PC-3 (cell line): ENCODE results near the gene FIGLA.

Experiments used
- EZH2phosphoT487 ChIP-seq: fragments of 300-600 bp; sonication (generic); IDR thresholded peaks from 2 replicates; pipeline ENCODE4 v1.6.1; 2018; ENCODE audit warnings: mild to moderate bottlenecking, antibody characterized with exemption, low read length, borderline replicate concordance
- TF ChIP-seq, protein P1 (sequence below): fragments of 300-600 bp; sonication (generic); conservative IDR thresholded peaks from 2 replicates; pipeline ENCODE4 v1.5.1; 2017; ENCODE audit warnings: antibody characterized with exemption, low read depth, mild to moderate bottlenecking, low read length

- no peak for TF ChIP-seq EZH2phosphoT487
- TF ChIP-seq, protein P1, sequence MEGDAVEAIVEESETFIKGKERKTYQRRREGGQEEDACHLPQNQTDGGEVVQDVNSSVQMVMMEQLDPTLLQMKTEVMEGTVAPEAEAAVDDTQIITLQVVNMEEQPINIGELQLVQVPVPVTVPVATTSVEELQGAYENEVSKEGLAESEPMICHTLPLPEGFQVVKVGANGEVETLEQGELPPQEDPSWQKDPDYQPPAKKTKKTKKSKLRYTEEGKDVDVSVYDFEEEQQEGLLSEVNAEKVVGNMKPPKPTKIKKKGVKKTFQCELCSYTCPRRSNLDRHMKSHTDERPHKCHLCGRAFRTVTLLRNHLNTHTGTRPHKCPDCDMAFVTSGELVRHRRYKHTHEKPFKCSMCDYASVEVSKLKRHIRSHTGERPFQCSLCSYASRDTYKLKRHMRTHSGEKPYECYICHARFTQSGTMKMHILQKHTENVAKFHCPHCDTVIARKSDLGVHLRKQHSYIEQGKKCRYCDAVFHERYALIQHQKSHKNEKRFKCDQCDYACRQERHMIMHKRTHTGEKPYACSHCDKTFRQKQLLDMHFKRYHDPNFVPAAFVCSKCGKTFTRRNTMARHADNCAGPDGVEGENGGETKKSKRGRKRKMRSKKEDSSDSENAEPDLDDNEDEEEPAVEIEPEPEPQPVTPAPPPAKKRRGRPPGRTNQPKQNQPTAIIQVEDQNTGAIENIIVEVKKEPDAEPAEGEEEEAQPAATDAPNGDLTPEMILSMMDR = no peak
Observed at GRCh38 chr2:70757966-70758365, 32.5 kb downstream of the FIGLA start.
